HG03558 (cell line): ENCODE measurements around the gene SDHAF3.
"Not testable (repeated sequence)": the region's sequence is repeated elsewhere in the genome, so short reads cannot be mapped to it uniquely, and the experiment has no call there.

Experiments
- ATAC-seq: cut with Tn5 transposase; IDR thresholded peaks from one replicate; pipeline ENCODE4 v1.9.1; 2021; ENCODE audit warnings: moderate number of reproducible peaks; ENCODE audit not compliant: unreplicated experiment; ENCODE audit errors: extremely low read depth

The SDHAF3 gene

GRCh38 chr7:97120713-97121457 is 3.4 kb downstream of the SDHAF3 start:
- no peak for ATAC-seq

DNA sequence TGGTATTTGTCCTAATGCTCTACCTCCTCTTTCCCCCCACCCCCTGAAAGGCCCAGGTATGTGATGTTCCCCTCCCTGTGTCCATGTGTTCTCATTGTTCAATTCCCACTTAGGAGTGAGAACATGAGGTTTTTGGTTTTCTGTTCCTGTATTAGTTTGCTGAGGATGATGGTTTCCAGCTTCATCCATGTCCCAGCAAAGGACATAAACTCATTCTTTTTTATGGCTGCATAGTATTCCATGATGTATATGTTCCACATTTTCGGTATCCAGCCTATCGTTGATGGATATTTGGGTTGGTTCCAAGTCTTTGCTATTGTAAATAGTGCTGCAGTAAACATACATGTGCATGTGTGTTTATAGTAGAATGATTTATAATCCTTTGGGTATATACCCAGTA is 5.6 kb downstream of the SDHAF3 start:
- ATAC-seq: not testable (repeated sequence)

GRCh38 chr7:97126483-97127171 is 9.1 kb downstream of the SDHAF3 start:
- no peak for ATAC-seq

- no peak for ATAC-seq
These were observed 11.2 kb downstream of the SDHAF3 start for GRCh38 chr7:97128736-97129135.

DNA sequence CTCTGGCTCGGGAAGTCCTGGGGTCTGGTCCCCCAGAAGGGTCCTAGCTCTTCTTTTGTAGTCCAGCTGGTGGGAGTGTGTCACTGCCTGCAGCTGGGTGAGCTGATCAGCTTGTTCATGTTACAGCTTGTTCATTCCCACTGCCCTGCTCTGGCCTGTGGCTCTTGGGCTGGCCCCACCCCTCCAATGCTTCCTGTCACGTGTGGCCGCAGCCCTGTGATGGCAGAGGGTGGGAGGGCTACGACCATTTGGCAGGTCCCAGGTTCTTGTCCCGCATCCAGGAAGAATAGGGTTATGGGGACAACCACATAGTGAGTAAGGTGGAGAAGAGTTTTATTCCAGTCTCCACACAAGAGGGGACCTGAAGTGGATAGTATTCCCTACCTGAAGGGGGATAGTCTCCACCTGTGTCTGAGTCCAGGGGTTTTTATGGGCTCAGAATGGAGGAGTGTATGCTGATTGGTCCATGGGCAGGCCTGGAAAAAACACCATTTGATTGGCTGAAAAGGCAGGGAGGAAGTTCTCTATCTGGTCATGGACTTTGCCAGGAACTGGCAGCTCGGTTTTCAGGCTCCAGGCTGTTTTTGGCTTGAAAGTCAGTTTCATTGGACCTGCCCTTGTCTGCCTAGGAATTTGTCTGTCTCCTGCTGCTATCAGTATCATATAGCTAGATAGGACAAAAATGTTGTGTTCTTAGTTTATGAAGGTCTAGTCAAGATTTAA is 13.1 kb downstream of the SDHAF3 start:
- ATAC-seq: no peak

DNA sequence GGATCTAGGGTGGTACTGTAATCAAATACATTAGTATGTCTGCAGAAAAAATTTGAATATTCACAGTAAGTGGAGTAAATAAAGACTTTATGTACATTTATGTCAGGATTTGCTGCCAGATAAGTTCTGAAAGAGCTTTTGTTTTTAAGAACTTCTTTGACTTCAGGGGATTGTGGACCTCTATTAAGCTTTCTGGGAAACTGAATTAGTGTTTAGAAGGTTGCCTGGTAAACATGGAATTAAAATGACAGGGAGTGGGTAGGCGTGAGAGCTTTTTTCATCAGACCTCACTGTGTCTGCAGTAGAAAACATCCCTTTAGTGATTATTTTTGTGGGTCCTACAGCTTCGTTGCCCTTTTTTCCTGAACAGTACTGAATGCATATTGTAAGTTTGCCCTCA is 15.7 kb downstream of the SDHAF3 start:
- no peak for ATAC-seq

DNA sequence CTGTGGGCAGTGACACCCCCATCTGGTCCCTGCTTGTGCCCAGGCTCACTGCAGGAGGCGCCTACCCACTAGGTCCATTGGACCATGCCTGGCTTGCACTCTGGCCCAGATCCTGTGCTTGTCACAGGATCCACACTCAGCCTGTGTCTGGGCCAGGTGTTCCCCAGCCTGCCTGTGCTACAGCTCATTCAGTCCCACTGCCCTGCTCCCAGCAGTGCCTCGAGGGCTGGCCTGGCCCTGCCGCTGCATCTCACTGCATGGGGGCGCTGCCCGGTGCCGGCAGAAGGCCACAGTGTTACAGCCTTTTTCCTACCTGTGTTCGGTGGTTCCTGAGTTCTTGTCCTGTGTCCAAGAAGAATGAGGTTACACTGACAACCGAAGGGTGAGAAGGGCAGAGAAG is 21.3 kb downstream of the SDHAF3 start:
- no peak for ATAC-seq

- no peak for ATAC-seq
These were observed 27.6 kb downstream of the SDHAF3 start for GRCh38 chr7:97145068-97145467.

GRCh38 chr7:97149843-97150242 is 32.3 kb downstream of the SDHAF3 start:
- no peak for ATAC-seq

- ATAC-seq: no peak
These were observed 38.5 kb downstream of the SDHAF3 start for GRCh38 chr7:97155897-97156418.

GRCh38 chr7:97159984-97160383 is 42.5 kb downstream of the SDHAF3 start:
- ATAC-seq: not testable (repeated sequence)

DNA sequence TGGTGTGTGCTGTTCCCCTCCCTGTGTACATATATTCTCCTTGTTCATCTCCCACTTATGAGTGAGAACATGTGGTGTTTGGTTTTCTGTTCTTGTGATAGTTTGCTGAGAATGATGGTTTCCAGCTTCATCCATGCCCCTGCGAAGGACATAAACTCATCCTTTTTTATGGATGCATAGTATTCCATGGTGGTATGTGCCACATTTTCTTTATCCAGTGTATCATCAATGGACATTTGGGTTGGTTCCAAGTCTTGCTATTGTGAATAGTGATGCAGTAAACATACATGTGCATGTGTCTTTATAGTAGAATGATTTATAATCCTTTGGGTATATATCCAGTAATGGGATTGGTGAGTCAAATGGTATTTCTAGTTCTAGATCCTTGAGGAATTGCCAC is 44.1 kb downstream of the SDHAF3 start:
- not testable (repeated sequence) for ATAC-seq

- no peak for ATAC-seq
These were observed 48.8 kb downstream of the SDHAF3 start for GRCh38 chr7:97166308-97166707.

DNA sequence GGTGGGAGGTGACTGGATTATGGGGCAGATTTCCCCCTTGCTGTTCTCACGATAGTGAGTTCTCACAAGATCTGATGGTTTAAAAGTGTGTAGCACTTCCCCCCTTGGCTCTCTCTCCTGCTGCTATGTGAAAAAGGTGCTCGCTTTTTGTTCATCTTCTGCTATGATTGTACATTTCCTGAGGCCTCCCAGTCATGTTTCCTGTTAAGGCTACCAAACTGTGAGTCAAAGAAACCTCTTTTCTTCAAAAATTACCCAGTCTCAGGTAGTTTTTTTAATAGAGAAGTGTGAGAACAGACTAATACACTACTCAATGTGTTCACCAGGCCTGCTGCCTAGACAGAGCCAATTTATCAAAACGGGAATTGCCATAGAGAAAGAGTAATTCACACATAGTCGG is 49.7 kb downstream of the SDHAF3 start:
- no peak for ATAC-seq

GRCh38 chr7:97167749-97168148 is 50.3 kb downstream of the SDHAF3 start:
- no peak for ATAC-seq

DNA sequence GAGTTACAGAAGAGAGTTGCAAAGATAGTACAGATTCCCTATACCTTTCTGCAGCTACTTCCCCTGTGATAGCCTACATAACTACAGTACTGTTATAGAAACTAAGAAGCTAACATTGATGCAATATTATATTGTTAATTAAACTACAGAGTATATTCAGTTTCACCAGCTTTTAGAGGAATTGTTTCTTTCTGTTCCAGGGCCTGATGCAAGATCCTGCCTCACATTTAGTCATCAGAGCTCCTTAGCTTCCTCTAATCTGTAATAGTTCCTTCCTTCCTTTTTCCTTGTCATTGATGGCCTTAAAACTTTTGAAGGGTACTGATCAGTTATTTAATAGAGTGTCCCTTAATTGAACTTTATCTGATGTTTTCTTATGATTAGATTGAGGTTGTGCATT is 56.8 kb downstream of the SDHAF3 start:
- no peak for ATAC-seq

DNA sequence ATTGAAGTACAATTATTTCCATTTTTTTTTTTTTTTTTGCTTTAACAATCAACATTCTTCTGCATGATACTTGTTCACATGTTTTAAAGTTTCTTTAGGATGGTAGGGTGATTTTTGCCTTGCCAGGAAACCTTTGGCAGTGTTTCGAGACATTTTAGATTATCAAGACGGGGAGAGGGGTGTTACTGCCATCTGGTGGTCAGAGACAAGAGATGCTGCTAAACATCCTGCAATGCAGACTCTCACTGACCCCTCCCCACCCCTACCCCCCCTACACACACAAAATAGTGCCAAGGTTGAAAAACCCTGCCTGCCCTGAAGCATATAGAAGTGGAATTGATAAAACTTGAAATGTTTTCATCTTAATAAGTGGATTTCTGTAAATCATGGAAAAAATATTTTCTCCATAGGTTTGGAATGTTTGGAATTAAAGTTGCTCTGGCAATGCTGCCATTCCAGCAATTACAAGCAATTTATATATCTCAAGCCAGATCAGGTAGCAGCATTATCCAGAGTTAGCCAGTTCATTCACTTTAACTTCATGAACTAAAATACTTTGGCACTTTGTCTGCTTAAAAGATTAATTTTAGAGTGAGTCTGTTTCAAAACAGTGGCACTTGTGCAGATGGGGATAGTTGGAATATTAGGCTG is 62.1 kb downstream of the SDHAF3 start:
- ATAC-seq: no peak

DNA sequence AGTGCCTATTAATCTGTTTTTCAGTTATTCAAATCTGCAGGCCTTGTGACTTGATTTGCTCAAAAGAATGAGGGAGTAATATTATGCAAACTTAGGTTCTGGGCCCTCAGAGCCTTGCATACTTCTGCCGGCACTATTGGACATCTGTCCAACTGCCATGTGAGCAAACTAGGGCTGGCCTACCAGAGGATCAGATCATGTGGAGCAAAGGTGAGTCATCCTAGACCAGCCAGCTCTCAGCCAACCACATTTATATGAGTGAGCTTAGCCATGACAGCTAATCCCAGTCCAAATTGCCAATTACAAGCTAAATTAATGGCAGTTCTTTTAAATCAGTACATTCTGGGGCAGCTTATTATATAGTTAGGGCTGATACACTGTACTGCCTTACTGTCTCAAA is 69.6 kb downstream of the SDHAF3 start:
- no peak for ATAC-seq

- not testable (repeated sequence) for ATAC-seq
These were observed 78.7 kb downstream of the SDHAF3 start for GRCh38 chr7:97196174-97196573.

- ATAC-seq: no peak
These were observed 81.1 kb downstream of the SDHAF3 start for GRCh38 chr7:97198596-97198995.

DNA sequence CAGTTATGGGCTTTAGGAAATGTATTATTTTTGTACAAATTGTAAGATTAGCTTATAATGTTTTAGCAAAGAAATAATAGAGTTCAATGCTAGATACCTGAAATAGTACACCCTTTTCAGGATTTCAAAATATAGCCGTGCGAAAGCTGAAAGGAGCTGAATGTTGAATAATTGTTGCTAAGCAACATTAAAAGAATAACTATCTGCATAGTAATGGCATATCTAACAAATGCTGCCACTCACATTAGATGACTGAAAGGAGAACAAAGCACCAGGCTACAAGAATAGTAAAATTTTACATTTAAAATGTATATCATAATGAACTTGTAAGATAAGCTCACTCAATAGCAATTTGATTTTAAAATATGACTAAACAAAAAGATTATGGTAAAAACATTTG is 82.5 kb downstream of the SDHAF3 start:
- ATAC-seq: no peak
